KMS-11 (cell line): Measurements from ENCODE around the gene CCDC92.

ENCODE experiments used
- H2AFZ ChIP-seq: fragments of 200-600 bp; sonication (generic); 2 replicates; pipeline ENCODE4 v1.6.1; 2016; ENCODE audit warnings: antibody characterized with exemption, mixed run types, low read depth
- H3K27ac ChIP-seq: fragments of 200-600 bp; sonication (generic); 2 replicates; pipeline ENCODE4 v1.6.1; 2016; ENCODE audit warnings: mild to moderate bottlenecking, mixed run types
- H3K27me3 ChIP-seq: fragments of 200-600 bp; sonication (generic); 2 replicates; pipeline ENCODE4 v1.6.1; 2017; ENCODE audit warnings: mild to moderate bottlenecking, low read depth, mixed run types, moderate library complexity; ENCODE audit not compliant: insufficient read depth
- H3K36me3 ChIP-seq: fragments of 200-600 bp; sonication (generic); 2 replicates; pipeline ENCODE4 v1.6.1; 2017; ENCODE audit warnings: mild to moderate bottlenecking, mixed run types; ENCODE audit not compliant: insufficient read depth
- H3K4me1 ChIP-seq: fragments of 200-600 bp; sonication (generic); 2 replicates; pipeline ENCODE4 v1.6.1; 2016; ENCODE audit warnings: mild to moderate bottlenecking, low read depth, mixed run types; ENCODE audit not compliant: poor library complexity, severe bottlenecking
- H3K4me2 ChIP-seq: fragments of 200-600 bp; sonication (generic); 2 replicates; pipeline ENCODE4 v1.7.0; 2016; ENCODE audit warnings: mild to moderate bottlenecking, mixed run types
- H3K4me3 ChIP-seq: fragments of 200-600 bp; sonication (generic); IDR thresholded peaks from 2 replicates; pipeline ENCODE4 v1.6.1; 2017; ENCODE audit warnings: low read depth, low read length, mixed read lengths; ENCODE audit not compliant: insufficient read depth
- H3K79me2 ChIP-seq: fragments of 200-600 bp; sonication (generic); 2 replicates; pipeline ENCODE4 v1.6.1; 2016; ENCODE audit warnings: low read depth, mixed run types; ENCODE audit not compliant: insufficient read depth
- H3K9ac ChIP-seq: fragments of 200-600 bp; sonication (generic); 2 replicates; pipeline ENCODE4 v1.6.1; 2016; ENCODE audit warnings: mild to moderate bottlenecking, mixed run types
- H4K20me1 ChIP-seq: fragments of 200-600 bp; sonication (generic); 2 replicates; pipeline ENCODE4 v1.6.1; 2016; ENCODE audit warnings: mild to moderate bottlenecking, mixed run types; ENCODE audit not compliant: insufficient read depth
- TF ChIP-seq, protein P1 (sequence below): fragments of 200-600 bp; sonication (generic); conservative IDR thresholded peaks from 2 replicates; pipeline ENCODE4 v1.6.1; 2017; ENCODE audit warnings: low read depth, mild to moderate bottlenecking, antibody characterized with exemption, low read length, moderate library complexity, mixed read lengths

CCDC92 gene

DNA sequence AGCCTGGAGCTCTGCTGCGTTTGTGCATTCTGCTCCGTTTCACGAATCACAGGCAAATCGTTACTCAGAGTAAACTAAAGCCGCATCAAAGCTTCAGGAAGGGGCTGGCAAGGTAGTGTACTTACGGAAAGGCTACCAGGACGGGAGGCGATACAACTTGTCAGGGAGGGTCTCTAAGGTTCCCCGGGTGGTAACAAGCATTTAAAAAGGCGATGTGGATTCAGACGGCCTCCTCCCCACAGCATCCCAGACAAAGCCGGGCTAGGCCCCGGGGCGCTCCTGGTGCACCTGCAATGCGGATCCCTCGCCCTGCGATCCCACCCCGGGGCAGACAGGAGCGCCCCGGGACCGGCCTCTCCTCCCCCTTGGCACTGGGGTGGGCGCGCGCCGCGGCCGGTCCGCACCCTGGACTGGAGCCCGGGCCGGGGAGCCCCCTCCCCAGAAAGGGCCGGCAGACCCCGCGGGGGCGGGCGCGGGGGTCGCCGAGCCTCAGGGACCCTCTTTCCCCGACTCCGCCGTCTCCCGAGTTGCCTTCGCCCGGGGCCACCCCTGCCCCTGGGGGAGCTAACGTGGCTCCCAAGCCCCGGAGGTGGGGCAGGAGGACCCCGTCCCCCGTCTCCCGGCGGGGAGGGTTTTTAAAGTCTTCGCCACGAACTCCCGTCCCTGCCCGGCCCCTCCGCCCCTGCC is 718 bp downstream of the CCDC92 start:
- TF ChIP-seq, protein P1, sequence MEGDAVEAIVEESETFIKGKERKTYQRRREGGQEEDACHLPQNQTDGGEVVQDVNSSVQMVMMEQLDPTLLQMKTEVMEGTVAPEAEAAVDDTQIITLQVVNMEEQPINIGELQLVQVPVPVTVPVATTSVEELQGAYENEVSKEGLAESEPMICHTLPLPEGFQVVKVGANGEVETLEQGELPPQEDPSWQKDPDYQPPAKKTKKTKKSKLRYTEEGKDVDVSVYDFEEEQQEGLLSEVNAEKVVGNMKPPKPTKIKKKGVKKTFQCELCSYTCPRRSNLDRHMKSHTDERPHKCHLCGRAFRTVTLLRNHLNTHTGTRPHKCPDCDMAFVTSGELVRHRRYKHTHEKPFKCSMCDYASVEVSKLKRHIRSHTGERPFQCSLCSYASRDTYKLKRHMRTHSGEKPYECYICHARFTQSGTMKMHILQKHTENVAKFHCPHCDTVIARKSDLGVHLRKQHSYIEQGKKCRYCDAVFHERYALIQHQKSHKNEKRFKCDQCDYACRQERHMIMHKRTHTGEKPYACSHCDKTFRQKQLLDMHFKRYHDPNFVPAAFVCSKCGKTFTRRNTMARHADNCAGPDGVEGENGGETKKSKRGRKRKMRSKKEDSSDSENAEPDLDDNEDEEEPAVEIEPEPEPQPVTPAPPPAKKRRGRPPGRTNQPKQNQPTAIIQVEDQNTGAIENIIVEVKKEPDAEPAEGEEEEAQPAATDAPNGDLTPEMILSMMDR: no peak
- Histone ChIP-seq H3K4me2 (peak overlapping the region; percentile 62), H3K36me3 (no peaks in the 10 kb centered on the region), H2AFZ (peak overlapping the region; percentile 64), H3K27ac (peak overlapping the region; percentile 48; the same call in 1 of the 2 replicates), H3K79me2 (peaks cover 12% of the 10 kb centered on the region; the same call in 1 of the 2 replicates), H4K20me1 (no peaks in the 10 kb centered on the region), H3K9ac (peak overlapping the region; percentile 37; the same call in 1 of the 2 replicates), H3K27me3 (no peaks in the 10 kb centered on the region), H3K4me3 (no peak overlapping the region), H3K4me1 (peaks cover 23% of the 10 kb centered on the region)

DNA sequence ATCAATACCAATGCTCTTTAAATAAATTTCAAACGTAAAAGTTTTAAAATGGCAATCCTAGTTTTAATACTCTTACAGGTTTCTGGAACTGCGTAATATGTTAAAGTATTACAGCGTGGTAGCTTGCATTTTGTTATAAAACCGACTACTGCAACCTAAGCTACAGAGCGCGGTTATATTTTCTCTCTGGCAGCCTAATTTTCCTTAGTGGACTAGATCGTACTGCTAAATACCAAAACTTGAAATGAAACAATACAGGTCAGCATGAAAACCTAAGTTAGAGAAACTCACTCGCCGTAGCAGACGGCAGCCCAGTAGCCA is 1.2 kb downstream of the CCDC92 start:
- H3K27me3 ChIP-seq: no peaks in the 10 kb centered on the region
- peaks cover 12% of the 10 kb centered on the region; the same call in 1 of the 2 replicates for H3K79me2 ChIP-seq
- TF ChIP-seq, protein P1: no peak
- peak overlapping the region; percentile 64 for H2AFZ ChIP-seq
- no peaks in the 10 kb centered on the region for H4K20me1 ChIP-seq
- no peaks in the 10 kb centered on the region for H3K36me3 ChIP-seq
- H3K9ac ChIP-seq: peak overlapping the region; percentile 37; the same call in 1 of the 2 replicates
- H3K4me3 ChIP-seq: no peak overlapping the region
- peak overlapping the region; percentile 62 for H3K4me2 ChIP-seq
- peaks cover 23% of the 10 kb centered on the region for H3K4me1 ChIP-seq
- H3K27ac ChIP-seq: peak overlapping the region; percentile 48; the same call in 1 of the 2 replicates

DNA sequence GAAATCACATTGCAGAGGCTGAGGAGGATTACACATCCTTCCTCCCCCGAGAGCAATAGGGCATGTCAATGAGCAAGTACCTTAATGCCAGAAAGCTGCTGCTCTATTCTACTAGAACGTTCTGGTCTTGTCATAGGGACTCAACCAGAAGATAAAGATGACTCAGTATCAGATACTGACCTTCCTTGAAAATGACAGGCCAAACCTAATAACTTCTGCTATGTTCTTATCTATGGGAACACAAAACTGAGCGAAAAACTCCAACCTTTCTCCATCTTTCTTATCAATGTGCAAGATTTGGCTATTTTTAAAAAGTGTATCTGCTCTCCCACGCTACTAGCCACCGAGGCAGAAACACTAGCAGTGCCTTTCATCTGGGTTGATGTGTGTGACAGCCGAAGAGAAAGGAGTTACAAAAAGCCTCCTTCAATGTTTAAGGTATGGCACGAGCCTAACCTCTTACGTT is 5.5 kb downstream of the CCDC92 start:
- no peaks in the 10 kb centered on the region for H3K27me3 ChIP-seq
- H3K4me1 ChIP-seq: peaks cover 10% of the 10 kb centered on the region
- H3K9ac ChIP-seq: no peak overlapping the region
- H3K4me3 ChIP-seq: no peak overlapping the region
- no peaks in the 10 kb centered on the region for H3K36me3 ChIP-seq
- TF ChIP-seq, protein P1: no peak
- H4K20me1 ChIP-seq: no peaks in the 10 kb centered on the region
- no peak overlapping the region for H3K27ac ChIP-seq
- no peak overlapping the region for H2AFZ ChIP-seq
- no peaks in the 10 kb centered on the region for H3K79me2 ChIP-seq
- H3K4me2 ChIP-seq: no peak overlapping the region

DNA sequence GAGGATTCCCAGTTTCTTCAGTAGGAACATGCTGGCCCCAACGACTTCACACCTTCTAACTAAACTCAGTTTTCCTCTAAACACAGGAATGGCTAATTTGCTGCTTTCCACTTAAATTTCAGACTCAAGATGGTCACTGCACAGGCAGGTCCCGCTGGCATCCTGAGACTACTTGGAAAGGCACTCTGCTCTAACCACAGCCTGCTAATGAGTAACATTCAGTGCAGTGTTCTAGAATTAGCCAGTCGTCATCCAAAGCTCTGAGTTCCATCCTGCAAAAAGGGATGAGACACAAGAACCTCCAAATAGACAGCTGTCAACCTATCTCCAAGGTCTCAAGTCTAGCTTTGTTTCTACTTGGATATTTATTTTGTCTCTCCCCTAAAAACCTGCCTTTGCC is 6.0 kb downstream of the CCDC92 start:
- TF ChIP-seq, protein P1: no peak
- H4K20me1 ChIP-seq: no peaks in the 10 kb centered on the region
- H3K9ac ChIP-seq: no peak overlapping the region
- no peak overlapping the region for H2AFZ ChIP-seq
- no peaks in the 10 kb centered on the region for H3K79me2 ChIP-seq
- H3K27ac ChIP-seq: no peak overlapping the region
- H3K4me2 ChIP-seq: no peak overlapping the region
- H3K4me1 ChIP-seq: peaks cover 10% of the 10 kb centered on the region
- no peak overlapping the region for H3K4me3 ChIP-seq
- no peaks in the 10 kb centered on the region for H3K36me3 ChIP-seq
- no peaks in the 10 kb centered on the region for H3K27me3 ChIP-seq
